Posterior cingulate gyrus (tissue), 11 donors: ENCODE measurements around the gene HLA-DMA.

Experiments used
- DNase-seq, 10 donors: peaks; one replicate each; pipeline versions ENCODE4 v3.0.0 to v3.0.0-alpha.2; 2020 to 2021; ENCODE audit warnings: mixed read lengths in 3 of 10
- intact Hi-C: fragments of 100-400 bp; cut with DNase I; formaldehyde crosslinking; loops from one replicate; pipeline ENCODE4 v1.15.1; 2023

HLA-DMA gene

GRCh38 chr6:32952817-32953739, at the start of gene HLA-DMA:
Gene HLA-DMA (minus strand): TSS chr6:32953097. CDS start chr6:32953036, 61 bp downstream.
- peak; percentile 17 to 92 (median 63) for DNase-seq
- intact Hi-C loops = no loop called here

GRCh38 chr6:33001685-33002084, 48.8 kb upstream of the HLA-DMA start:
- no peak for DNase-seq
- intact Hi-C loops = no loop called here

GRCh38 chr6:33000055-33000454, 47.2 kb upstream of the HLA-DMA start:
- intact Hi-C loops = no loop called here
- no peak for DNase-seq

- no peak for DNase-seq
- intact Hi-C loops = no loop called here
Measured at GRCh38 chr6:32995448-32995847, 42.6 kb upstream of the HLA-DMA start.

GRCh38 chr6:32993363-32993973, 40.6 kb upstream of the HLA-DMA start:
- DNase-seq = no peak
- intact Hi-C loops = no loop called here

- intact Hi-C loops = no loop called here
- no peak for DNase-seq
Measured at GRCh38 chr6:32991972-32992371, 39.1 kb upstream of the HLA-DMA start.

GRCh38 chr6:32989368-32989767, 36.5 kb upstream of the HLA-DMA start:
- intact Hi-C loops = no loop called here
- no peak for DNase-seq

GRCh38 chr6:32984622-32985389, 31.9 kb upstream of the HLA-DMA start:
- intact Hi-C loops = loop anchor here (1.0 kb wide), 2 partner anchors 52 to 100 kb away; no protein-coding TSS in a partner anchor
- peak; percentile 75 to 97 (median 88) for DNase-seq

- DNase-seq = no peak
- intact Hi-C loops = loop anchor here (1.0 kb wide), 1 partner anchor 51 kb away; no protein-coding TSS in a partner anchor
Measured at GRCh38 chr6:32983964-32984621, 31.2 kb upstream of the HLA-DMA start.

- no peak for DNase-seq
- intact Hi-C loops = no loop called here
Measured at GRCh38 chr6:32983493-32983848, 30.6 kb upstream of the HLA-DMA start.

GRCh38 chr6:32982702-32983492, 30.0 kb upstream of the HLA-DMA start:
- no peak for DNase-seq
- intact Hi-C loops = no loop called here

- no peak for DNase-seq
- intact Hi-C loops = no loop called here
Measured at GRCh38 chr6:32982084-32982701, 29.3 kb upstream of the HLA-DMA start.

- intact Hi-C loops = no loop called here
Measured at GRCh38 chr6:32980488-32981038, 27.7 kb upstream of the HLA-DMA start.

GRCh38 chr6:32979720-32980487, 27.0 kb upstream of the HLA-DMA start:
- DNase-seq = peak in 1 of 10 donors; percentile 79
- intact Hi-C loops = no loop called here

More at GRCh38 chr6:32980488-32981038, 27.7 kb upstream of the HLA-DMA start:
- DNase-seq = no peak

- intact Hi-C loops = no loop called here
- peak in 1 of 10 donors; percentile 19 for DNase-seq
Measured at GRCh38 chr6:32977953-32978324, 25.0 kb upstream of the HLA-DMA start.

GRCh38 chr6:32977272-32977952, 24.5 kb upstream of the HLA-DMA start:
- peak in 1 of 10 donors; percentile 15 for DNase-seq
- intact Hi-C loops = no loop called here

GRCh38 chr6:32976334-32977069, 23.6 kb upstream of the HLA-DMA start:
- intact Hi-C loops = no loop called here
- no peak for DNase-seq
